ENCODE measurements around the gene AFF3.

Gene AFF3

DNA sequence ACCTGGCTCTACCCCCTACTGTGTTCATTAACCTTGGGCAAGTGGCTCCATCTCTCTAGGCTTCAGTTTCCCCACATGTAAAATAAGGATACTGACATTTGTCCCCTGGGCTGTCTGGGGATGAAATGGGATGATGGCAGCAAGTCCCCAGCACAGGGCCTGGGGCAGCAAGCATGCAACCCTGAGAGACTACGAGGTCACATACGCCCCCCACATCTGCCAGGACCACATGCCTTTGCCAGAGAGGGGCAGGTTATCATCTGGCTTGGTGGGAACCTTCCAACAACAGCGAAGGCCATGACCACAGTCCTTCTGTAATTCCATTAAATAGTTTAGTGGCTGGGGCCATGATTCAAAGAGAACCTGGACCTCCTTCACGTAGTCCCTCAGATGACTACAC is 506.7 kb downstream of the AFF3 start:
- Histone ChIP-seq H3K36me3 (ENCODE audit: control insufficient read depth, low read length) (peaks cover 46% of the 10 kb centered on the region), H3K4me1 (ENCODE audit: control insufficient read depth, low read length) (peaks cover 70% of the 10 kb centered on the region), H3K27me3 (ENCODE audit: control insufficient read depth, low read length) (no peaks in the 10 kb centered on the region), H3F3A (ENCODE audit: control insufficient read depth, insufficient read depth) (peaks cover 41% of the 10 kb centered on the region), H4K20me1 (ENCODE audit: control insufficient read depth, insufficient read depth, low read depth, low read length) (no peaks in the 10 kb centered on the region), H3K9me2 (replicated peaks; ENCODE audit: control insufficient read depth, low read length) (no peaks in the 10 kb centered on the region), H3K9me3 (ENCODE audit: control insufficient read depth, insufficient read depth, low read length) (peaks cover 31% of the 10 kb centered on the region), H3K27ac (ENCODE audit: low read depth, low read length) (peak overlapping the region; percentile 100), H3K4me2 (ENCODE audit: low read length) (peak overlapping the region; percentile 95), H3K79me2 (ENCODE audit: control insufficient read depth, low read length) (no peaks in the 10 kb centered on the region), H3K4me3 (ENCODE audit: low read length) (peak overlapping the region; percentile 66)
- TF ChIP-seq EZH2phosphoT487 (IDR thresholded peaks at IDR 0.05; ENCODE audit: borderline replicate concordance, low read length): no peak
- TF ChIP-seq, protein P1, sequence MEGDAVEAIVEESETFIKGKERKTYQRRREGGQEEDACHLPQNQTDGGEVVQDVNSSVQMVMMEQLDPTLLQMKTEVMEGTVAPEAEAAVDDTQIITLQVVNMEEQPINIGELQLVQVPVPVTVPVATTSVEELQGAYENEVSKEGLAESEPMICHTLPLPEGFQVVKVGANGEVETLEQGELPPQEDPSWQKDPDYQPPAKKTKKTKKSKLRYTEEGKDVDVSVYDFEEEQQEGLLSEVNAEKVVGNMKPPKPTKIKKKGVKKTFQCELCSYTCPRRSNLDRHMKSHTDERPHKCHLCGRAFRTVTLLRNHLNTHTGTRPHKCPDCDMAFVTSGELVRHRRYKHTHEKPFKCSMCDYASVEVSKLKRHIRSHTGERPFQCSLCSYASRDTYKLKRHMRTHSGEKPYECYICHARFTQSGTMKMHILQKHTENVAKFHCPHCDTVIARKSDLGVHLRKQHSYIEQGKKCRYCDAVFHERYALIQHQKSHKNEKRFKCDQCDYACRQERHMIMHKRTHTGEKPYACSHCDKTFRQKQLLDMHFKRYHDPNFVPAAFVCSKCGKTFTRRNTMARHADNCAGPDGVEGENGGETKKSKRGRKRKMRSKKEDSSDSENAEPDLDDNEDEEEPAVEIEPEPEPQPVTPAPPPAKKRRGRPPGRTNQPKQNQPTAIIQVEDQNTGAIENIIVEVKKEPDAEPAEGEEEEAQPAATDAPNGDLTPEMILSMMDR (IDR thresholded peaks at IDR 0.05; ENCODE audit: low read depth, low read length, poor library complexity, severe bottlenecking): no peak

DNA sequence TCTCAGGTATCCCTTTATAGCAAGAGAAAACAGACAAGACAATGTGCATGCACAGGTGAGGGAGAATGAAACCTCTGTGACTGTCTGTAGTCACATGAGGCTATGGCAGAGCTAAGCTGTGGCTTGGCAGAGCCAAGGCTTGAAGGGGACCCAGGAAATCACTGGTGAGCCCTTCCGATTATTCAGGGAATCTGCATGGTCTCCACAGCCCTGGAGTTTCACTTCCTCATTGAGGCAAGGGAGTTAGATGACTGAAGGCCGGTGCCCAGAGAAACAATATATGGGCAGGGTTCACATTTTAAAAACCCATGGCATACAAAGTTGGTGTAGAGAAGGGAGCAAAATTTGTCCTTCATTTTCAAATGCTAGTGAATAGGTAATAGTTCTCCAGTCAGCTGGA is 508.2 kb downstream of the AFF3 start:
- H3K27ac ChIP-seq (ENCODE audit: low read depth, low read length): peak overlapping the region; percentile 43
- peaks cover 31% of the 10 kb centered on the region for H3K9me3 ChIP-seq (ENCODE audit: control insufficient read depth, insufficient read depth, low read length)
- H3K9me2 ChIP-seq (replicated peaks; ENCODE audit: control insufficient read depth, low read length): no peaks in the 10 kb centered on the region
- peak overlapping the region; percentile 24 for H3K4me2 ChIP-seq (ENCODE audit: low read length)
- no peaks in the 10 kb centered on the region for H3K27me3 ChIP-seq (ENCODE audit: control insufficient read depth, low read length)
- H3K4me3 ChIP-seq (ENCODE audit: low read length): peak overlapping the region; percentile 34; the same call in 1 of the 2 replicates
- no peaks in the 10 kb centered on the region for H3K79me2 ChIP-seq (ENCODE audit: control insufficient read depth, low read length)
- peaks cover 48% of the 10 kb centered on the region for H3K36me3 ChIP-seq (ENCODE audit: control insufficient read depth, low read length)
- H3K4me1 ChIP-seq (ENCODE audit: control insufficient read depth, low read length): peaks cover 64% of the 10 kb centered on the region
- H3F3A ChIP-seq (ENCODE audit: control insufficient read depth, insufficient read depth): peaks cover 29% of the 10 kb centered on the region
- no peak for TF ChIP-seq EZH2phosphoT487 (IDR thresholded peaks at IDR 0.05; ENCODE audit: borderline replicate concordance, low read length)
- TF ChIP-seq, protein P1 (IDR thresholded peaks at IDR 0.05; ENCODE audit: low read depth, low read length, poor library complexity, severe bottlenecking): no peak
- no peaks in the 10 kb centered on the region for H4K20me1 ChIP-seq (ENCODE audit: control insufficient read depth, insufficient read depth, low read depth, low read length)

DNA sequence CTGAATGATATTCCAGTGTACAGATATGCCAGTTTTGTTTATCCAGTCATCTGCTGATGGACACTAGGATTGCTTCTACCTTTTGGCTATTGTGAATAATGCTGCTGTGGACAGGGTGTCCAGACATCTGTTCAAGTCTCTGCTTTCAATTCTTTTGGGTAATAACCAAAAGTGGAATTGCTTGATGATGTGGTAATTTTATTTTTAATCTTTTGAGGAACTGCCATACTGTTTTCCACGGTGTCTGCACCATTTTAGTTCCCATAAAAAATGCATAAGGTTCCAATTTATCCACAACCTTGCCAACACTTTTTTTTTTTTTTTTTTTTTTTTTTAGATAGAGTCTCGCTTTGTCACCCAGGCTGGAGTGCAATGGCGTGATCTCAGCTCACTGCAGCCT is 510.7 kb downstream of the AFF3 start:
- Histone ChIP-seq H3K4me1 (ENCODE audit: control insufficient read depth, low read length) (peaks cover 57% of the 10 kb centered on the region), H3F3A (ENCODE audit: control insufficient read depth, insufficient read depth) (peaks cover 11% of the 10 kb centered on the region), H3K27ac (ENCODE audit: low read depth, low read length) (no peak overlapping the region), H3K4me2 (ENCODE audit: low read length) (no peak overlapping the region), H3K9me3 (ENCODE audit: control insufficient read depth, insufficient read depth, low read length) (peaks cover 31% of the 10 kb centered on the region), H3K4me3 (ENCODE audit: low read length) (no peak overlapping the region), H3K27me3 (ENCODE audit: control insufficient read depth, low read length) (no peaks in the 10 kb centered on the region), H3K79me2 (ENCODE audit: control insufficient read depth, low read length) (no peaks in the 10 kb centered on the region), H3K36me3 (ENCODE audit: control insufficient read depth, low read length) (peaks cover 44% of the 10 kb centered on the region), H4K20me1 (ENCODE audit: control insufficient read depth, insufficient read depth, low read depth, low read length) (no peaks in the 10 kb centered on the region), H3K9me2 (replicated peaks; ENCODE audit: control insufficient read depth, low read length) (no peaks in the 10 kb centered on the region)
- TF ChIP-seq, protein P1 (IDR thresholded peaks at IDR 0.05; ENCODE audit: low read depth, low read length, poor library complexity, severe bottlenecking): no peak
- TF ChIP-seq EZH2phosphoT487 (IDR thresholded peaks at IDR 0.05; ENCODE audit: borderline replicate concordance, low read length): no peak
